H1 (cell line): ENCODE data around the gene ZNF576. TPM values are rescaled to one million over a fixed set of nuclear protein-coding genes. Genes with fewer than 3 reads are reported as not detected.

Experiments used
- ASH2L ChIP-seq: fragments of 200-600, 300-600 bp; sonication (generic); IDR thresholded peaks from one replicate; pipeline ENCODE4 v1.7.1; 2017; ENCODE audit warnings: low read length
- CHD7 ChIP-seq: fragments of 300-600 bp; sonication (generic); IDR thresholded peaks from 2 replicates; pipeline ENCODE4 v1.7.1; 2012; ENCODE audit warnings: low read length, moderate library complexity, mild to moderate bottlenecking, inconsistent platforms; ENCODE audit not compliant: insufficient replicate concordance
- CREB1 ChIP-seq: IDR thresholded peaks from 2 replicates; pipeline ENCODE4 v1.6.1; 2012; ENCODE audit warnings: inconsistent platforms
- EGR1 ChIP-seq: IDR thresholded peaks from 2 replicates; pipeline ENCODE4 v1.6.1; 2011; ENCODE audit warnings: low read depth, low read length, borderline replicate concordance
- RAD21 ChIP-seq, 2 experiments: IDR thresholded peaks in 1 of 2; conservative IDR thresholded peaks in 1 of 2; 2 replicates each; pipeline ENCODE4 v1.6.1; 2011; ENCODE audit warnings: low read depth in 2 of 2, low read length in 2 of 2, improper control_type of control experiment in 1 of 2, inconsistent platforms in 1 of 2, mild to moderate bottlenecking in 1 of 2, moderate library complexity in 1 of 2
- RNF2 ChIP-seq: fragments of 200-900, 300-1000 bp; sonication (generic); IDR thresholded peaks from 2 replicates; pipeline ENCODE4 v1.7.1; 2016; ENCODE audit warnings: borderline replicate concordance, low read depth, mild to moderate bottlenecking, antibody characterized with exemption, low read length; ENCODE audit not compliant: poor library complexity, severe bottlenecking; ENCODE audit errors: missing control alignments
- TEAD4 ChIP-seq: IDR thresholded peaks from 2 replicates; pipeline ENCODE4 v1.6.1; 2012; ENCODE audit warnings: low read depth, low read length, inconsistent platforms, mixed read lengths
- polyA plus RNA-seq, 7 experiments: library from polyadenylated mRNA; depleted of rRNA in 3 of 7; stranded (reverse) in 5 of 7; unstranded in 2 of 7; fragments of >200 nt in 5 of 7; fragments of 200-250 nt in 2 of 7; gene quantifications; 1 replicate in 5 of 7; 2 replicates in 1 of 7; 4 replicates in 1 of 7; pipeline versions ENCODE4 v1.2.1 to v1.2.3, GENCODE V29; 2011 to 2013; ENCODE audit warnings: missing spikeins in 2 of 7, mixed read lengths in 2 of 7
- total RNA-seq: library from RNA; stranded (reverse); fragmentation: NEBNext Ultra II Directional; extraction: Animal tissue kit (Norgen Biotek cat#: 25700); gene quantifications from 2 replicates; pipeline ENCODE4 v1.2.1, GENCODE V29; 2021

Gene ZNF576
- total and polyA plus RNA-seq, 2 of the 8 experiments (the other 6 are each of a cell fraction or from before 2014, with no cell fraction given): 13.6 to 32.4 TPM

- TF ChIP-seq RAD21 (IDR thresholded peaks at IDR 0.05 in 1 of 2, conservative IDR thresholded peaks at IDR 0.05 in 1 of 2; ENCODE audit: low read depth in 2 of 2, low read length in 2 of 2) (peak; percentile 87 to 95), TEAD4 (no peak), RNF2 (no peak), CREB1 (0 out of 2 replicates have a peak, but pooled peaks have one; percentile 22), CHD7 (no peak), ASH2L (peak; percentile 39), EGR1 (no peak)
Measured at GRCh38 chr19:43594710-43595604, 1.4 kb upstream of the ZNF576 start (continued).
